ENCODE measurements around the gene ZNF385B. TPM values are rescaled to one million over a fixed set of nuclear protein-coding genes. Genes with fewer than 3 reads are reported as not detected.
"Not testable (repeated sequence)": the region's sequence is repeated elsewhere in the genome, so short reads cannot be mapped to it uniquely, and the experiment has no call there.

Gene ZNF385B
- polyA plus RNA-seq, 12 donors: 11.0 to 32.8 (median 19.8) TPM; not detected in 1

DNA sequence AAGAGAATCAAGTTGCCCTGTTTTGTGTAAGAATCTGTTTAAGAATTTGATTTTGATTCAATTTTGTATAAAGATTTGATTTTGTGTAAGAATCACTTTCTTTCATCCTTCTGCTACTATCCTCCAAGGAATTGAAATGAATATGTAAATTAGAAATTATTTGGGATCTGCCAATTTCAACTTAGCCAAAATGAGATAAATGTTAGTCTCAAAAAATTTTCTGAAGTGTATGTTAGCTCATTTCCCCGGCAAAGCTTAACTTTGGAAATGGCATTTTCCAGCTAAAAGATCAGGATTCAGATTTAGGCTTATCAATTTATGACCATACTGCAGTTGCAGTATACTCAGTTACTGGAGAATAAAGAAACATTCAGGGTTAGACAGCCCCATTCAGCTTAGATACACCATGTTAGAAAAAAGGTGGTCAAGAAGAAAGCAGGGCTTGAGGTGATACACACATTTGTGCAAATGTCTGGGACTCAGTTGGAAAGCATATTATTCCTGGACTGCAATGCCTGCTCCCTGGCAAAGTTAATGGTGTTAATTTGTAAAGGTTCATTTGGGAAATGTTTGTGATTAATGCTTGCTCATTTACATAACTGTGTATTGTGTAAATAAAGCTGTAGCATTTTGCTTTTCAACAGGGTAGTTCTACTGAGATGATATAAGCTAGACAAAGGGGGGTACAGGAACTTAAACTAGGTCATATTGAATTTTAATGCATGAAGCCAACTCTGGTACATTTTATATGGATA lies 349.0 kb downstream of the ZNF385B start:
- DNase-seq: no peak

DNA sequence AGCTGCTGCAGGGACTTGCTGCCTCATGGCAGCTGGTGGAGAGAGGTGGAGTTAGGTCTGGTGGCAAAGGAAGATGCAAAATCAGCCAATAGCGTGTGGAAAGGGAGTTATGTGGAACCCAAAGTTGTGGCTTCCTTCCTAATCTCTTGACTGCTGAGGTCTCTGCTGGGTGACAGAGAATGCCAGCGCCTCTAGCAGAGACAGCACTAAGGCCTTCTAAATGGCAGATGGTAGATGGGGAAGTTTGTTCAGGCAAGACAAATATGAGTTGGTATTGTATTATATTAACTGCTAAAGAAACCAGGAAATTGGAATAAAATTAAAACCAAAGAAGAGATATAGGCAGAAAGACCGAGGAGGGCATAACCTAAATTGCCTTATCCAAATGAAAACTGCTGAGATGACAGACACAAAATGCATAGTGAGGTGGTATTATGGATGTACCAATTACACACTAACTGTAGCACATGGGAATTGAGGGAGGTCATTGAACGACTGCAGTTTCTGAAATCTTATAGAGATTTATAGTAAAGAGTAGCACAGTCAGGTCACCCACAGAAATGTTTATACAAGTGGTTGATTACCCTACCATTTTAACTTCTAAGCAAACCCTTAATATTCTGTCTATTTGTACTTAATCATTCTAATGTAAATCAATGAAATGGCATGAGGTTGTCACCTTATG lies 350.2 kb downstream of the ZNF385B start:
- no peak for DNase-seq

DNA sequence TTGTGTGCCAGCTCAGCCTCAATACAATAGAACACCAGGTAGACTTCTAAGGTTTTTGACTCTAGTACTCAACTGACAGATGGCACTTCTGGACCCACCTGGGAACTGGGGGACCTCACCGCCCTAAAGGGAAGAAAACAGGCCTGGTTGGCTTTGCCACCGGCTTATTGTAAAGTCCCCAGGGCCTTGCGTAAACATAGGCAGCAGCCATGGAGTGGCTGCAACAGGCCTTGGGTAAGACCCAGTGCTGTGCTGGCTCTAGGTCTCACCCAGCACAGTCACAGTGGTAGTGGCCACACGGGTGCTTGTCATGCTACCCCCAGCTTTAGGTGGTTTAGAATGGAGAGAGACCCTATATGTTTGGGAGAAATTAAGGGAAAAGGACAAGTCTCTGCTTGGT lies 366.1 kb downstream of the ZNF385B start:
- no peak for DNase-seq

DNA sequence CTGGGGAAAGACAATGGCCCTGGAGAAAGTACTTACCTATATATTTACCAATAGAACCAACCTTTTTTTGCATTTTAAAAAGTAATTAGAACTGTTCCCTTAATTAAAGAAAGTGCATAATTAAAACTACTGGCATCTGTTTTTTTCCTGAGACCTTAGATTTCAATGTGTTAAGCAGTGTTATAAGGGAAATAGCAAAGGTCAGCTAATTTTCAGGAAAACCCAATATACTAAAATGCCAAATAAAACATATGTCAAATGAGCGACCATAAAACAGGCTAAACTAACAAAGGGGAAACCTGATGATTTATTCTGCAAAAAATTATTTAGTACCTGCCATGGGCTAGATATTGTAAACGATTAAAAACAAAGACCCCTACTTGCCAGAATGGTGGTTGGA lies 372.8 kb downstream of the ZNF385B start:
- DNase-seq: no peak

DNA sequence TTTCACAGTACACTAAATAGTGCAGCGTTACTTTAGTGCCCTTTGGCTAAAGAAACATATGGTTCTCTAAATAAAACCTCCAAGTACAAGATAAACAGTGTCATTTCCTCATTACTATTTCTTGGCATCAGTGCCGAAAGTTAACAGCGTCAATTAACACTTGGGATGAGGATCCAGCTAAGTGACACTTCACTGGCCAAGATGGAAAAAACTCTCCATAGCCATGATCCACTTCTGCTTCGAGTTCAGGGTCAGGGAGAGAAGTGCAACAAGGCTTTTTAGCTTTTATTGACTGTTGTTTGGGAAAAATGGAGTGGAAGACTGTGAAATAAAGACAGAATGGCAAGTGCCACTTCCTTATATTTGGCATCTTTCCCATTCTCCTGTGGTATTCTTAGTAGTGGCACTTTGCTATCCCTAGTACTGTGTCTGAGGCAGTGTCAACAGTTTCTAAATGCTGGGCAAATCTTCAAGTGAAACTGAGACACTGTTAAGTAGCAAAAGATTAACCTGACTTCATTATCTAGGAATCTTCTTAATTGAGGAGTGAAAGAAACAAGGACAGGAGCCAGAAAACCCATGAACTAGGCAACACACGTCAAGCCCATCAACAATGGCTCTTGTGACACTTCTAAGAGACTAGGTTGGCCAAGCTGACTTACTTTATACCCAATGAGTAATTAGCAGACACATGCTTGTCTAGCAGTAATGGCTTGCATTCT lies 374.2 kb downstream of the ZNF385B start:
- DNase-seq: no peak

DNA sequence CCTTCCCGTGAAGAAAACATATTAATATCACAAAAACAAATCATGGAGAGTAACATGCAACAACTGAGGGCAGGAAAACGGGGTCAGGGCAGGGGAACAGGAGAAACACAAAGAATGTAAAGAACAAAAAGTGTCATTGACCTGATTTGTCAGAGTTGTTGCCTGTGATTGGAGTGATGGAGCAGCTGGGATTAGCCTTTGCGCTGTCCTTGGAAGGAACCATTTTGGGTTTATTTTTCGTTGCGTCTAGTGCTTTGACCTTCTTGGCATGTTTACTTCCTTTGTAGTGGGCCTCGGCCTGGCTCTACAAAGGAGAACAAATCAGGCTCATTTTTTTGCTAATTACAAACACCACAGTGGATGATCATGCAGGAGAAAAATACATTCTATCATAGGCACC lies 378.3 kb downstream of the ZNF385B start:
- DNase-seq: no peak

DNA sequence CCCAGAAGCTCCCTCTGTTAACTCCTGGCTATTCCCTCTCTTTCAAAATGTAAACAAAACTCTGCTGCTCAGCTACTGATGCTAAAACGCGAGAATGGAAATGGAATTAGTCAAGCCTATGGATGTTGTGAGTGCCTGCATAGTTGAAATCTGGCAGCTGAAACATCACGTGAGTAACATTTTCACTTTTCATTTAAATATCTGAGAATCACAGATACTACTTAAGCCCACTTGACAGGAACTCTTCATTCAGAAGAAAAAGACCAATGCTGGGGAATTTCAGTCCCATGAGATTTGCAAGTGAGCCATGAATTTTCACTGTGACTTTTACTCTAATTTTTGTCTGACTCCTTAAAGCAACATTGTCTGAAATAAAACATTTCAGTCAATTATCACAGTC lies 381.5 kb downstream of the ZNF385B start:
- DNase-seq: no peak

DNA sequence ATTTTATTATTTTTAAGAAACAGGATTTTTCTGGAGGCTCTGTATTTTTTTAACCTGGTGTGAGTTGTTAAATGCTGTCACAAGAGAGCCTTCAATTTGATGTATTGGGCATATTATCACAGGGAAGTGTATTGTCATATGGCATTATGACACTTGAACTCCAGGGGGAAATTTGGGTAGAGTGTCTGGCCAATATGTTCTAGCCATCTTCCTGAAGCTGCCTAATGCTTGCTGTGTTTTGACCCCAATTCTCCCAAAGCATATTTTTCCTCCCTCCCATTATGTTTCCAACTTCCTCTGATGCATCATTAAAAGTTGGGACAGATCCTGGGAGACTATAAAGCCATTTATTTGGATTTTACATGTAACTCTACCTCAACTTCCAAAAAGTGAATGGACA lies 382.6 kb downstream of the ZNF385B start:
- no peak for DNase-seq

DNA sequence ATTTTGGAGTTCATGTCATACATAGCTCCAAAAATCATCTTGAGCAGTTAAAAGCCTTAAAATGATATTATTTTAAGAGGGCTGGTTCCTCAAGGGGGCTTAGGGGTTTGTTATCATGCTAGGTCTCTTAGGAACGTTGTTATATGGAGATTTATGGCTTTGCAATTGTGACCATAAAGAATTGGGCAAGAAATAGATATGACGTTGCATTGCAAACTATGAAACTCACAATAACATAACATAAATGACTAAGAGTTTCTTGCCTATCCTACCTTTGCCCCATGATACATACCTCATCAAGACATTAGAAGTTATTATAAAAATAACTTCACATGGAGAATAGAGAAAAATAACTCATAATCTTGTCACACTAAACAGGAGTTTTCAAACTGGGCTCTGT lies 390.4 kb downstream of the ZNF385B start:
- no peak for DNase-seq

DNA sequence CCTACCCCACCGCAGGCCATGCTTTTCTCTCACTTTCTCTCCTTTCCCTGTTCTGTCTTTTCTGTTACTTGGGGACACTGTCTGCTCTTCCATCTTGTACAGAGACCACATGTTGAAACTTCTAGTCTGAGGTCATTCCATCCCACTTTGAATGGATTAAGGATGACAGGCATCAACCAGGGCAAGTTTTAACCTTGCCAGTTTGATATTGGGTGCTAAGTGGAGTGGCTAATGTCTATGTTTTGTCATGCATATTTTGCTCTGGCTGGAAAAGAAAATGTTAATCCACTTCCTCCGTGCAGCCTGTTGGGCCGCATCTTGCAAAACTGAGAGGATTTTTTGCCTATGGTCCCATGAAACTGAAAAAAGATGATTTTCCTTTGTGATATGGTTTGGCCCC lies 391.3 kb downstream of the ZNF385B start:
- DNase-seq: no peak

DNA sequence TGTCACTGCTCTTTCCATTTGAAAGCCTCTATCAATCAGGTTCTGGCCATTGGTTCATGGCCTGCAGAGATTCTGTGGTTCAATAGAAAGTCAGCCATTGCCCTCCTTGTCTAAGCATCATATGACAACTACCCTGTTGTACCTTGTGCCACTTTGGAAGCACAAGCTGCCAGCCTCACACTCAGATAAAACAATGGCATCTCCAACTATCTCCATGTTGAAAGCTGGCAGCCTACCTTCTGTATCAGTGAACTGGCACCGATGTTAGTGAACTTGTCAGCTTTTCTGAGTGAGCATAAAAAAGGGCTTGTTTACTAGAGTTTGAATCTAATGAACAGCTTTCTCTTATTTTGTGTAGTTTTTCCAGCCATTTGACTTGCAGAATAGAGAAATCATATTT lies 393.5 kb downstream of the ZNF385B start:
- DNase-seq: no peak

DNA sequence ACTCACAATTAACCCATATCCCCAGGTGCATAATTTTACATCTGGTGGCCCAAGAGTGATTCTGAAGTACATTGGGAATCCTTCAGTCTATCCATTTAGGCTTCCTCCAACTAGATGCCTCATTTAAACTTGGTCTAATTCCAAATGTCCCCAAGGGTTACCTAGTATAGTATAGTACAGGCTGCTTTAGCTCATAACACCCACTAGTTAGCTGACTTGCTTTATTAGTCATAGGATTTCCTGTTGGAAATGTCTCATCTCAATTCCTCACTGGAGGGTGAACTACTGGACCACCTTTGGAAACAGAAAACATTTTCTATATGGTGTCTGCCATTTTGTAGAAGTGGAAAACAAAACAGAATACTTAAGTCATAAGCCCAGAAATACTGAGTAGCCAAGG lies 394.3 kb downstream of the ZNF385B start:
- no peak for DNase-seq

DNA sequence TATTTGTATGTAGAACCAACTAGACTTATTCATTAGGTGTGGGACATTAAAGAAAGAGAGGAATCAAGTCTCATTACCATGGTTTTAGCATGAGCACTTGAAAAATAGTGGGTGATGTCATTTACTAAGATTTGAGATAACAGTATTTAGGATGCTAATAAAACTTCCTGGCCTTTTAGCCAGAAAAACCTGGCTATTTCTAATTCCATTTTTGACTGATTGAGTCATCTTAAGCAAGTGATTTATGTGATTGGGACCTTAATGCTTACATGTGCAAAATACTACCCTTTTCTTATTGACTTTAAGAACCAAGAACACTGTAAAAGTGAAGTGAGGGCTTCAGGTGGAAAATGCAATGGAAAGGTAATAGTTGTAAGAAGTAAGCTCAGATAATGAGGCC lies 400.0 kb downstream of the ZNF385B start:
- no peak for DNase-seq

DNA sequence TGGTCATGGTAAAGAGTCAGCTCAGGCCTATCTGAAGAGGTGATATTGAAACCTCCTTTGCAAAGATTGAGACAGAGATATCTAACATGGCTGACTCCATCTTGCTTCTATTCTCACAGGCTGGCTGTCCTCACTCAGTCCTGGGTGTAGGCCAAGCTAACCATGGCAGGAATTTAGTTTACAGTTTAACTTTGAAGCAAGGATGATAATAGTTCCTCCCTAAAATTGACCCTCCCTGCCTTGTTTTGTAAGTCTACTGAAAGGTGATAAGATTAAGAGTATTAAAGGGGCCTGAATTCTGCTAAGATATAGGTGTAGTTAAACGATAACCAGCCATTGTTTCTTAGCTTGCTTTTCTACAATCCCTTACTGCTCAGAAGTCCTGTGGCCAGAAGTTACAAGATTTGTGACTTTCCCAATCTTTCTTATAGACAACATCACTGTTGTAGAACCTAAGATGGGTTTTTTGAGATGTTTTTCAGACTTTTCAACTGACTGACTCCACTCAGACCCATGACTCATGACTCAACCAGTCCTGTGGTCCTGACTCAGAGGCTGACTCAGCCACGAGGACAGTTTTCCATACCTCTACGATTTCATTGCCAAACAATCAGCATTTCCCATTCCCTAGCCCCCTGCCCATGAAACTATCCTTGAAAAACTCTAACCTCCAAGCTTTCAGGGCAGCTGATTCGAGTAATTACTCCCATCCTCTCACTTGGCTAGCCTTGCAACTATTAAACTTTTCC lies 401.1 kb downstream of the ZNF385B start:
- no peak for DNase-seq

DNA sequence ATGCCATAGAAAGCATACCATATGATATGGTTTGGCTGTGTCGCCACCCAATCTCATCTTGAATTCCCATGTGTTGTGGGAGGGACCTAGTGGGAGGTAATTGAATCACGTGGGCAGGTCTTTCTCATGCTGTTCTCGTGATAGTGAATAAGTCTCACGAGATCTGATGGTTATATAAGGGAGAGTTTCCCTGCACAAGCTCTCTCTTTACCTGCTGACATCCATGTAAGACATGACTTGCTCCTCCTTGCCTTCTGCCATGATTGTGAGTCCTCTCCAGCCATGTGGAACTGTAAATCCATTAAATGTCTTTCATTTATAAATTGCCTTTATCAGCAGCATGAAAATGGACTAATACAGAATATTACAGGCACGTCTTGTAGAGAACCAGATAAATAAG lies 403.3 kb downstream of the ZNF385B start:
- not testable (repeated sequence) for DNase-seq

DNA sequence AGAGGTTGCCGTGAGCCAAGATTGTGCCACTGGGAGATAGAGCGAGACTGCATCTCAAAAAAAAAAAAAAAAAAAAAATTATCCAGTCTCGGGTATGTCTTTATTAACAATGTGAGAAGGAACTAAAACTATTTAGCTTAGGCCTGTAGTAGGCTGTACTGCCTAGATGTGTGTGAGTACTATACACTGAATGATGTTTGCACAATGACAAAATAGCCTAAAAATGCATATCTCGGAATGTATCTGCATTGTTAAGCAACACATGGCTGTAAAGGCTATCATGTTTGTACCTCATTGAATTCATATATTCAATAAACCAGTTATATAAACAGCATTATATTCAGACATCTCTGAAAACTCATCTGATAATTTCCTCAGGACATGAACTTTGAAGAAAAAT lies 405.6 kb downstream of the ZNF385B start:
- DNase-seq: no peak

DNA sequence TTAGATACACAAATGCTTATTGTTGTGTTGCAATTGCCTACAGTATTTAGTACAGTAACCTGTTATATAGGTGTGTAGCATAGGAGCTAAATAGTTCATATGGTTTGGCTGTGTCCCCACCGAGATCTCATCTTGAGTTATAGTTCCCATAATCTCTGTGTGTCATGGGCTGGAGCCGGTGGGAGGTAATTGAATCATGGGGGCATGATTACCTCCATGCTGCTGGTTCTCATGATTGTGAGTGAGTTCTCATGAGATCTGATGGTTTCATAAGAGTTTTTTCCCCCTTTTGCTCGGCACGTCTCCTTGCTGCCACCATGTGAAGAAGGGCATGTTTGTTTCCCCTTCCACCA lies 406.3 kb downstream of the ZNF385B start:
- no peak for DNase-seq

DNA sequence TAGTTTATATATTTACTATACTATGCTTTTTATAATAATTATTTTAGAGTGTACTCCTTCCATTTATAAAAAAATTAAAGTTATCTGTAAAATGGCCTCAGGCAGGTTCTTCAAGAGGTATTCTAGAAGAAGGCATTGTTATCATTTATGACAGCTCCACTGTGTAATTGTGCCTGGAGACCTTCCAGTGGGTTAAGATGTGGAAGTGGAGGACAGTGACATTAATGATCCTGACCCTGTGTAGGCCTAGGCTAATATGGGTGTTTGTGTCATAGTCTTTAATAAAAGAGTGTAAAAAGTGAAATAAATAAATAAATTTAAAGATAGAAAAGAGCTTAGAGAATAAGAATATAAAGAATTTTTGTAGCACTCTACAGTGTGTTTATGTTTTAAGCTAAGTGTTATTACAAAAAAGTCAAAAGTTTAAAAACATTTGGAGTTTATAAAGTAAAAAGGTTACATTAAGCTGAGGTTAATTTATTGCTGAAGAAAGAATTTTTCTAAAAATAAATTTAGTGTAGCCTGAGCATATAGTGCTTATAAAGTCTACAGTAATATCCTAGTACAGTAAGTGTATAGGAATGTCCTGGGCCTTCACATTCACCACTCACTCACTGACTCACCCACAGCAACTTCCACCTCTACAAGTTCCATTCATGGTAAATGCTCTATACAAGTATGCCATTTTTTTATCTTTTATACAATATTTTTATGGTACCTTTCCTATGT lies 406.8 kb downstream of the ZNF385B start:
- DNase-seq: no peak

DNA sequence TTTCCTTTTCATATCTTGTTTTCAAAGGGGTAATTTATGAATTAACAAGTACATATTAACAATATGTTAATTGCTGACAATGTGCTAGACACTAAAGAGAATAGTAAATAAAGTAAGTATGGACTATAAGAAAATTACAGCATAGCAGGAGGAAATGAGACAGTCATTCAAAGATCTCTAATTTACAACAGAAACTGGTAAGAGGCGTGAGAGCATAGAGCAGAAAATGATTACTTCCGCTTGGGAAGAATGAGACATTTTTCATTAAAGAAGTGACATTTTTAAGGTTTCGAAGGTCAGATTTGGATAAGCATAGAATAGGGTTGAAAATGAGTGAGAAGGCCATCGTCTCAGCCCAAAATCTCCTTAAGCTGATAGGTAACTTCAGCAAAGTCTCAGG lies 412.4 kb downstream of the ZNF385B start:
- DNase-seq: no peak

DNA sequence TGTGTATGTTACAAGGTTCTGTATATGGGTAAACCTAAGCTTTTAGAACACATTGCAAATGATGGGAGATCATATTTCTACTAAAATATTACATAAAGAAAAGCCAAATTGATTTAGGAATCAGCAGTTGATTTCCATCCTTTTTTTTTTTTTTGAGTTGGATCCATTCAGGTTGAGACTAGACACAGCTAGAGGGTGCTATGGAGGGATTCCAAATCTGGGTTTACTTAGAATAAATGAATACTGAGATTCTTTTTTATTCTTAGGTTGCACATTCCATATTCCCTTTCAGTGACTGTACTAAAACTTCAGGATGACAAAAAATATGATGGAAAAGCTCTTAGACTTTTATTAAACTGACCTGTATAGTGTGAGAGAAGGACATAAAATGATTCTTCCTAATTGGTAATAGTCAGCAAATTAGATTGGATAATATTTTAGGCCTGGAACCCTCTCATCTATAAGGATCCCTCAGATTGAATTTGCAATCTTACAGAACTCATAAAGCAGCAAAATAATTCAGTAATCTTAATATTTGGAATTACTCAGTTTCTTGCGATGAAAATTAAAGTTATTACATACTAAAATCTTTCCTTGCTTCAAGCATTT lies 413.5 kb downstream of the ZNF385B start:
- DNase-seq: no peak

DNA sequence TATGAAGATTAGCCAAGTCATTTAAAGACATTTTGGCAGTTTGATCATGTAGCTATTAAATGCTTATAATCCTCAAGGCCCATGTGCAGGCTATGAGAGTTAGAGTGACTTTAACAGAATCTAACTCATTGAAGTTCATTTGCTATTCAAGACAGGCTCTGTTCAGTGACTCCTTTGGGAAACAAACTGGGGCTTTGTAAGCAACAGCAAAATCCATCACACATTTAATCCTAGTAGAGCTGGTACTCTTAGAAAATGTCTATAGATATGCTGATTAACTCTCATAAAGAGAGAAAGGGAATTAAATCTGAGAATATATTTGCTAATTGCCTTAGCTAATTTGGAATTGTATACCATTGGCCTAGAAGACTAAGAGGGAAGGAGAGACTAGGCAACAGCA lies 414.0 kb downstream of the ZNF385B start:
- no peak for DNase-seq
